ENCODE measurements around the gene BLCAP. TPM values are rescaled to one million over a fixed set of nuclear protein-coding genes. Genes with fewer than 3 reads are reported as not detected.

The BLCAP gene
- total and polyA plus RNA-seq, 2 donors (not counting 3 experiments of a cell fraction or from before 2014, with no cell fraction given), result 90.3 to 196 TPM

DNA sequence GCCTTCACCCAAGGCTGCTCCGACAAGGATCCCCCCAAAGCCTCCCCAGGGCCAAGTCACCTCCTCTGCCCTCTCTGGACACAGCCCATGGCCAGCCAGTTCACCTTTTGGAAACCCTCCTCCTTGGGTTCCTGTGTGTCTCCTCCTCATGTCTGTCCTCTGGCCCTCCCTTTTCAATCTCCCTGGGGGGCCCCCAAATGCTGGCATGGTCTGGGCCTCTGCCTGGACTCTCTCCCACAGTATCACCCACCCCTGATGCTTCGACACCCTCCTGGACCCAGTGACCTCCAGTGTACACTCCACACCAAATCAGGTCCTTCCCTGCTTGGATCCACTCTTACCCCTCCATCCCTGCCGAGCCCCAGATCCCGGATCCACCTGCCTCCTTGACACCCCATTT lies 53.3 kb downstream of the BLCAP start:
- BruUV-seq (replicated peaks), result no TSS peak
- DNase-seq (ENCODE audit: low read depth, low spot score), result no peak
- no peak for FAIRE-seq
- no peak overlapping the region for H2AFZ ChIP-seq (ENCODE audit: low read depth, low read length)
- peaks cover 5 to 12% of the 10 kb centered on the region in 2 experiments for H3K27me3 ChIP-seq (ENCODE audit: control insufficient read depth in 2 of 2, insufficient read depth in 2 of 2, low read length in 2 of 2)
- intact Hi-C loops (cut with micrococcal nuclease), result no loop called here
- H3K36me3 ChIP-seq (ENCODE audit: control insufficient read depth in 2 of 2, extremely low read depth in 1 of 2, insufficient read depth in 2 of 2, low read length in 2 of 2), result no peaks in the 10 kb centered on the region
- TF ChIP-seq EZH2 (IDR thresholded peaks at IDR 0.05; ENCODE audit: borderline replicate concordance, low read depth, low read length, severe bottlenecking), result no peak
- TF ChIP-seq GATA2 (IDR thresholded peaks at IDR 0.05; ENCODE audit: insufficient read depth, insufficient read length, low read depth, low read length), result no peak
- TF ChIP-seq CTCF (IDR thresholded peaks at IDR 0.05; ENCODE audit: extremely low read depth in 1 of 2, insufficient read depth in 1 of 2, low read depth in 1 of 2, low read length in 2 of 2), result no peak
- TF ChIP-seq MYC (IDR thresholded peaks at IDR 0.05; ENCODE audit: low read depth, low read length), result no peak
- no peak for TF ChIP-seq MAX (IDR thresholded peaks at IDR 0.05; ENCODE audit: insufficient read depth, insufficient read length)
- no peak for TF ChIP-seq POLR2A (IDR thresholded peaks at IDR 0.05; ENCODE audit: low read depth, low read length)
- no peak for TF ChIP-seq POLR2AphosphoS5 (IDR thresholded peaks at IDR 0.05; ENCODE audit: insufficient read depth, low read depth, low read length)
- no peak for TF ChIP-seq FOS (IDR thresholded peaks at IDR 0.05; ENCODE audit: borderline replicate concordance, insufficient read depth, low read length)
- no peak for TF ChIP-seq JUN (IDR thresholded peaks at IDR 0.05; ENCODE audit: borderline replicate concordance, insufficient read depth, insufficient read length, low read depth)
- no peaks in the 10 kb centered on the region for H3K4me1 ChIP-seq (ENCODE audit: control insufficient read depth, extremely low read depth, insufficient read depth, low read length)
- H3K27ac ChIP-seq (ENCODE audit: insufficient read depth, low read depth, low read length), result no peak overlapping the region
- no peaks in the 10 kb centered on the region for H3K79me2 ChIP-seq (ENCODE audit: control insufficient read depth, insufficient read depth, low read length)
- no peak overlapping the region for H3K4me3 ChIP-seq (replicated peaks in 1 of 3; ENCODE audit: insufficient read depth in 1 of 3, low read depth in 1 of 3, low read length in 3 of 3)
- POLR2A ChIA-PET, result no interaction called here
- no peaks in the 10 kb centered on the region for H3K9me3 ChIP-seq (replicated peaks; ENCODE audit: control insufficient read depth, insufficient read depth, low read length)
- dilution Hi-C loops (cut with MboI; ENCODE audit: extremely low pct_ligation_motif_present, low sequenced_read_pairs), result no loop called here
- CTCF ChIA-PET, result no interaction called here
- H4K20me1 ChIP-seq (replicated peaks; ENCODE audit: control insufficient read depth, extremely low read depth, insufficient read depth, low read length), result no peaks in the 10 kb centered on the region
- H3K4me2 ChIP-seq (ENCODE audit: insufficient read depth, low read length), result no peak overlapping the region
- H3K9ac ChIP-seq (replicated peaks; ENCODE audit: extremely low read depth, insufficient read depth, low read length), result no peak overlapping the region
- H3K9me1 ChIP-seq (replicated peaks; ENCODE audit: control insufficient read depth, extremely low read depth, insufficient read depth, low read length), result no peaks in the 10 kb centered on the region
